Esophagus muscularis mucosa (tissue), 4 donors: ENCODE measurements around the gene CAPN8.

Source experiments
- EP300 ChIP-seq: sonication (generic); formaldehyde crosslinking; IDR thresholded peaks from one replicate; pipeline ENCODE4 v1.6.1; 2017; ENCODE audit warnings: antibody characterized with exemption
- POLR2A ChIP-seq: fragments of 450-650 bp; IDR thresholded peaks from one replicate; pipeline ENCODE4 v1.6.1; 2017; ENCODE audit warnings: antibody characterized with exemption, moderate library complexity, mild to moderate bottlenecking, low read depth
- POLR2AphosphoS5 ChIP-seq, 2 donors: sonication (generic); formaldehyde crosslinking; IDR thresholded peaks; one replicate each; pipeline ENCODE4 v1.6.1; 2017; ENCODE audit warnings: antibody characterized with exemption in 2 of 2
- TF ChIP-seq, protein P1 (sequence below), 3 experiments: fragments of 200-600 bp in 2 of 3; fragments of 450-650 bp in 1 of 3; sonication (generic) in 2 of 3; IDR thresholded peaks; one replicate each; pipeline ENCODE4 v1.5.1; 2017 to 2019; ENCODE audit warnings: antibody characterized with exemption in 3 of 3, mild to moderate bottlenecking in 2 of 3, moderate library complexity in 1 of 3

DNA sequence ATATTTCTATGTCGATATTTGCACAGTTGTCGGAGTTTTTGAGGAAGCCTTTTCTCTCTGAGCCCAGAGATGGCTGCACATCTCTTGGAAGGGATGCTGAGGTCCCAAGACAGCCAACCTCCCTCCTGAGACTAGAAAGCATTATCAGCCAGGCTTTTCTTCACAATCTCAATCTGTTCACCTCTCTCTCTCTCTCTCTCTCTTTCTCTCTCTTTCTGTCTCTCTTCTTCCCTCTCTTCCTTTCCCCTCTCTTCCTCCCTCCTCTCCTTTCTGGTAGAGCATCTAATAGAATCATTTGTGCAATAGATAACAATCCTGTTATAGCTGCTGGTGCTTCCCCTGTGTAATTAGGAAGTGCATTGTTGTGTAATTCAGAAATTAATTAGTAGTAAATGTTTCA is 131.8 kb downstream of the CAPN8 start:
- TF ChIP-seq, protein P1, sequence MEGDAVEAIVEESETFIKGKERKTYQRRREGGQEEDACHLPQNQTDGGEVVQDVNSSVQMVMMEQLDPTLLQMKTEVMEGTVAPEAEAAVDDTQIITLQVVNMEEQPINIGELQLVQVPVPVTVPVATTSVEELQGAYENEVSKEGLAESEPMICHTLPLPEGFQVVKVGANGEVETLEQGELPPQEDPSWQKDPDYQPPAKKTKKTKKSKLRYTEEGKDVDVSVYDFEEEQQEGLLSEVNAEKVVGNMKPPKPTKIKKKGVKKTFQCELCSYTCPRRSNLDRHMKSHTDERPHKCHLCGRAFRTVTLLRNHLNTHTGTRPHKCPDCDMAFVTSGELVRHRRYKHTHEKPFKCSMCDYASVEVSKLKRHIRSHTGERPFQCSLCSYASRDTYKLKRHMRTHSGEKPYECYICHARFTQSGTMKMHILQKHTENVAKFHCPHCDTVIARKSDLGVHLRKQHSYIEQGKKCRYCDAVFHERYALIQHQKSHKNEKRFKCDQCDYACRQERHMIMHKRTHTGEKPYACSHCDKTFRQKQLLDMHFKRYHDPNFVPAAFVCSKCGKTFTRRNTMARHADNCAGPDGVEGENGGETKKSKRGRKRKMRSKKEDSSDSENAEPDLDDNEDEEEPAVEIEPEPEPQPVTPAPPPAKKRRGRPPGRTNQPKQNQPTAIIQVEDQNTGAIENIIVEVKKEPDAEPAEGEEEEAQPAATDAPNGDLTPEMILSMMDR (IDR thresholded peaks at IDR 0.05): no peak
- TF ChIP-seq POLR2A (no peak), POLR2AphosphoS5 (IDR thresholded peaks at IDR 0.05) (no peak), EP300 (no peak)
